AG04450 (cell line): ENCODE results near the gene FEZF1. TPM values are rescaled to one million over a fixed set of nuclear protein-coding genes. Genes with fewer than 3 reads are reported as not detected.
"Not testable (repeated sequence)": the region's sequence is repeated elsewhere in the genome, so short reads cannot be mapped to it uniquely, and the experiment has no call there.

Experiments used
- CTCF ChIA-PET: fragments of 300-600, 350-600 bp; formaldehyde crosslinking; extraction: SDS; loops from one replicate; lab custom pipeline; 2022; ENCODE audit warnings: antibody characterized with exemption, inconsistent platforms; lab: Charles Lee
- POLR2A ChIA-PET: fragments of 350-600 bp; formaldehyde crosslinking; extraction: SDS; loops from one replicate; lab custom pipeline; 2021; ENCODE audit warnings: antibody characterized with exemption, inconsistent platforms; lab: Yijun Ruan, JAX
- DNase-seq: peaks from one replicate; pipeline ENCODE4 v3.0.0-alpha.2; 2011; ENCODE audit warnings: low read depth, low spot score
- H3K27ac ChIP-seq: one replicate; pipeline ENCODE4 v1.5.1; 2012; ENCODE audit warnings: low read depth, low read length, control low read depth
- H3K27me3 ChIP-seq: one replicate; pipeline ENCODE4 v1.6.0; 2012; ENCODE audit warnings: low read length; ENCODE audit not compliant: control insufficient read depth, insufficient read depth
- H3K4me3 ChIP-seq: 2 replicates; pipeline ENCODE4 v1.5.1; 2011; ENCODE audit warnings: mild to moderate bottlenecking, low read depth, low read length, control low read depth
- H3K9me3 ChIP-seq: 2 replicates; pipeline ENCODE4 v1.5.1; 2012; ENCODE audit warnings: low read length; ENCODE audit not compliant: control insufficient read depth, insufficient read depth
- polyA plus RNA-seq: library from polyadenylated mRNA; depleted of rRNA; stranded (reverse); fragments of >200 nt; gene quantifications from 2 replicates; pipeline ENCODE4 v1.2.3, GENCODE V29; 2011
- TF ChIP-seq, protein P1 (sequence below): IDR thresholded peaks from 2 replicates; pipeline ENCODE4 v1.5.1; 2011; ENCODE audit warnings: low read depth, low read length, control low read depth, inconsistent platforms

FEZF1 gene
- polyA plus RNA-seq, 1 experiment, result not detected

DNA sequence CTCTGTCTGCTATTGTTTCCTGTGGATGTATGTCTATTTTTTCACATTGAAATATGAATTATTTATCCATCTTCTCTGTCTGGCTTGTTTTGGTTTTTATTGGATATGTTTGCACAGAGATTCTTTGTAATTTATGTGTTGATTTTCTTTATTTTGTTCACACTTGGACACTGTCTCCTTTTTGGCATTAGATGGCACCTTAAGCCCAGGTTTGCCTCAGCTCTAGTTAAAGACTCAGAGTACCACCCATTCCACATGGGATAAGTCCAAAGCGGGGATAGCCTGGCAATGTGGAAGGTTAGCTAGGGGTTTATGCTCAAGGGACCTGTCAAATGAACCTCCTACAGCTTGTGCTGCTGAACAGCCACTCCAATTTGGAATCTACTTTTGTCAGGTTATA lies 14.1 kb downstream of the FEZF1 start:
- POLR2A ChIA-PET, result no interaction called here
- no peak for DNase-seq
- H3K27ac ChIP-seq, result no peak overlapping the region
- H3K4me3 ChIP-seq, result no peak overlapping the region
- H3K9me3 ChIP-seq, result no peaks in the 10 kb centered on the region
- CTCF ChIA-PET, result no interaction called here
- no peaks in the 10 kb centered on the region for H3K27me3 ChIP-seq
- TF ChIP-seq, protein P1, sequence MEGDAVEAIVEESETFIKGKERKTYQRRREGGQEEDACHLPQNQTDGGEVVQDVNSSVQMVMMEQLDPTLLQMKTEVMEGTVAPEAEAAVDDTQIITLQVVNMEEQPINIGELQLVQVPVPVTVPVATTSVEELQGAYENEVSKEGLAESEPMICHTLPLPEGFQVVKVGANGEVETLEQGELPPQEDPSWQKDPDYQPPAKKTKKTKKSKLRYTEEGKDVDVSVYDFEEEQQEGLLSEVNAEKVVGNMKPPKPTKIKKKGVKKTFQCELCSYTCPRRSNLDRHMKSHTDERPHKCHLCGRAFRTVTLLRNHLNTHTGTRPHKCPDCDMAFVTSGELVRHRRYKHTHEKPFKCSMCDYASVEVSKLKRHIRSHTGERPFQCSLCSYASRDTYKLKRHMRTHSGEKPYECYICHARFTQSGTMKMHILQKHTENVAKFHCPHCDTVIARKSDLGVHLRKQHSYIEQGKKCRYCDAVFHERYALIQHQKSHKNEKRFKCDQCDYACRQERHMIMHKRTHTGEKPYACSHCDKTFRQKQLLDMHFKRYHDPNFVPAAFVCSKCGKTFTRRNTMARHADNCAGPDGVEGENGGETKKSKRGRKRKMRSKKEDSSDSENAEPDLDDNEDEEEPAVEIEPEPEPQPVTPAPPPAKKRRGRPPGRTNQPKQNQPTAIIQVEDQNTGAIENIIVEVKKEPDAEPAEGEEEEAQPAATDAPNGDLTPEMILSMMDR, result no peak

DNA sequence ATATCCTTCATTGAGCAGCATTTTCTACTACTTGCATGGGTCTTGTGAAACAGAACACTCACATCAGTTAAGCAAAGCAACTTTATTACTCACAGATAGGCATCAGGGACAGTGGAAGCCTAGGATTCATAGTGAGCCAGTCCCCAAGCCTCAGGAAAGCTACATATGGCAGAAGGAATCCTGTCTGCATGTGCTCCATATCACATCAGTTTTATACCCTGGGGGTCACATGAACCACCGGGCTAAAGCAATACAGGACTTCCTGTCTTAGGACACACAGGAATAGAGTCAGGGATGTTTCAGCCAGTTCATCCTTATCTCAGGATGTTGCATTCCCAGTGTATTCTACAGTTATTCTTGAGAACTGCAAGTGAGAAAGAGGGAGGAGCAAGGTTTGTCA lies 15.1 kb downstream of the FEZF1 start:
- no peaks in the 10 kb centered on the region for H3K27me3 ChIP-seq
- TF ChIP-seq, protein P1, result no peak
- DNase-seq, result no peak
- ChIA-PET CTCF (no interaction called here), POLR2A (no interaction called here)
- H3K4me3 ChIP-seq, result no peak overlapping the region
- H3K9me3 ChIP-seq, result no peaks in the 10 kb centered on the region
- no peak overlapping the region for H3K27ac ChIP-seq

DNA sequence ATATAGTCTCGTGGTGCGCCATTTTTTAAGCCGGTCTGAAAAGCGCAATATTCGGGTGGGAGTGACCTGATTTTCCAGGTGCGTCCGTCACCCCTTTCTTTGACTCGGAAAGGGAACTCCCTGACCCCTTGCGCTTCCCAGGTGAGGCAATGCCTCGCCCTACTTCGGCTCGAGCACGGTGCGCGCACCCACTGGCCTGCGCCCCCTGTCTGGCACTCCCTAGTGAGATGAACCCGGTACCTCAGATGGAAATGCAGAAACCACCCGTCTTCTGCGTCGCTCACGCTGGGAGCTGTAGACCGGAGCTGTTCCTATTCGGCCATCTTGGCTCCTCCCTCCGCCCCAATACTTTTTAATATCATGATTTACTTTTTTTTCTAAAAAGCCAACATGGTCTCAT lies 19.9 kb downstream of the FEZF1 start:
- DNase-seq, H3K4me3 ChIP-seq, H3K27ac ChIP-seq, H3K27me3 ChIP-seq, POLR2A ChIA-PET, CTCF ChIA-PET, H3K9me3 ChIP-seq: not testable (repeated sequence)

DNA sequence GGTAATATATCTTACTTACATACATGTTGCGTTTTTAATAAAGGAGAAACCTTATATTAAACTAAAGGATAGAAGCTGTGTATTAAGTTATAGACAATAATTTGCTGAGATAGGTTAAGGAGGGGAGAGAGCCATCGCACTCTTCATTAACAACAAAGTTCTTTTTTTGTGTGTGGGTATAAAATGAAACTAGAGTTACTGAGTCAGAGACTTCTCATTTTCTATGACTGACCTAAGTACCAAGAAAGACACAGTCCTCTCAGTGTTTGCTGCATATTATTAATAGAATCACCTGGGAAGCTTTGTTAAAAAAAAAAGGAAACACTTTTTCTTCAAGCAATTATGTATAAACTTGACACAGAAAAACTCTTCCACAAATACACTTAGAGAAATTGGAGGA lies 31.4 kb downstream of the FEZF1 start:
- no peaks in the 10 kb centered on the region for H3K9me3 ChIP-seq
- TF ChIP-seq, protein P1, result no peak
- H3K4me3 ChIP-seq, result no peak overlapping the region
- no peak for DNase-seq
- ChIA-PET POLR2A (no interaction called here), CTCF (interaction anchor here (0.6 kb wide), 1 partner anchor 877 kb away, joined by 7 read pairs; no protein-coding TSS in a partner anchor)
- H3K27ac ChIP-seq, result no peak overlapping the region
- no peaks in the 10 kb centered on the region for H3K27me3 ChIP-seq

DNA sequence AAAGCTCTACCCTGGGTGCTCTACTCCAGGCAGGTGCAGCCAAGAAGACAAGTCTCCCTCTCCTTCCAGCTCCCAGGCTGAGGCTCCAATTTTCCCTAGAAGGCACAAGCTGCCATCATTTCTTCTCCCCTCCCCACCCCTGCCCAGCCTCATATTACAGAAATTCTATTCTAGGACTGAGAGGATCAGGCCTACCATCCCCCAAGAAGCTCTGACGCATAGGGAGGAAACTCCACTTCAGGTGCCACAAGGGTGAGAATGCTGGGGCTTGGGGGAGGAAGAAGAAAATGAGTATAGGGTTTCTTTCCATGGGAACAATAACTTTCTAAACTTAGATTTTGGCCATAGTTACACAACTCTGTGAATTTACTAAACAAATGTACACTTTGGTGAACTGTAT lies 35.3 kb downstream of the FEZF1 start:
- no peaks in the 10 kb centered on the region for H3K9me3 ChIP-seq
- no peak for DNase-seq
- ChIA-PET POLR2A (no interaction called here), CTCF (no interaction called here)
- no peak overlapping the region for H3K27ac ChIP-seq
- no peaks in the 10 kb centered on the region for H3K27me3 ChIP-seq
- TF ChIP-seq, protein P1, result no peak
- H3K4me3 ChIP-seq, result no peak overlapping the region

DNA sequence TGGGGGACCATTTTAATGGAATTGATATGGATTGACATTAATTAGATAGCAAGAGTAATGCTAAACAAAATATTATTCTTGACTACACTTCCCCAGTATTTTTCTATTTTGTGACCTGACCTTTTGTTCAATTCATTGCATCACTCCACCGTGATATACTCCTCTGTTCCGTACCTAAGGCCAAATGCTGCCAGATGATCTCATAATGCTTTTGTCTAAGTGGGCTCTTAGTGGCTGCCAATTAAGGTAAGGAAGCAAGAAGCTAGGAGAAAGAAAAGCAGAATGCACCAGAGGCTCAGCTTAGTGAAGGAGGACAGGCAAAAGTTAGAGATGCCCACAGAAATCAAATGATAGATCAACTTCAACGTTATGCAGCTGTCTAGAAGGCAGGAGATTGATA lies 36.4 kb downstream of the FEZF1 start:
- no peak overlapping the region for H3K27ac ChIP-seq
- no peaks in the 10 kb centered on the region for H3K27me3 ChIP-seq
- DNase-seq, result no peak
- no peak overlapping the region for H3K4me3 ChIP-seq
- ChIA-PET CTCF (interaction anchor here (0.7 to 0.9 kb wide), 2 partner anchors 21 to 175 kb away, joined by 3 read pairs; no protein-coding TSS in a partner anchor), POLR2A (no interaction called here)
- TF ChIP-seq, protein P1, result no peak
- no peaks in the 10 kb centered on the region for H3K9me3 ChIP-seq
